ENCODE data around the gene TMEM202.
"Not testable (repeated sequence)": the region's sequence is repeated elsewhere in the genome, so short reads cannot be mapped to it uniquely, and the experiment has no call there.

TMEM202 gene

GRCh38 chr15:72397796-72398588 lies at the start of gene TMEM202:
TSS of gene TMEM202 (plus strand) at chr15:72398305. CDS start at chr15:72398327, 22 bp downstream.
- DNase-seq (ENCODE audit: low read depth, low spot score) = no peak

- DNase-seq (ENCODE audit: low read depth, low spot score) = no peak
Observed at GRCh38 chr15:72353266-72353665, 44.8 kb upstream of the TMEM202 start.

GRCh38 chr15:72354496-72354895 lies 43.6 kb upstream of the TMEM202 start:
- DNase-seq (ENCODE audit: low read depth, low spot score) = no peak

- DNase-seq (ENCODE audit: low read depth, low spot score) = no peak
Observed at GRCh38 chr15:72358121-72358520, 40.0 kb upstream of the TMEM202 start.

- DNase-seq (ENCODE audit: low read depth, low spot score) = peak; percentile 59
Observed at GRCh38 chr15:72358650-72359171, 39.4 kb upstream of the TMEM202 start.

- no peak for DNase-seq (ENCODE audit: low read depth, low spot score)
Observed at GRCh38 chr15:72361176-72361575, 36.9 kb upstream of the TMEM202 start.

GRCh38 chr15:72365844-72366243 lies 32.3 kb upstream of the TMEM202 start:
- no peak for DNase-seq (ENCODE audit: low read depth, low spot score)

- DNase-seq (ENCODE audit: low read depth, low spot score) = no peak
Observed at GRCh38 chr15:72368325-72368724, 29.8 kb upstream of the TMEM202 start.

- no peak for DNase-seq (ENCODE audit: low read depth, low spot score)
Observed at GRCh38 chr15:72368899-72369298, 29.2 kb upstream of the TMEM202 start.

GRCh38 chr15:72369964-72370363 lies 28.1 kb upstream of the TMEM202 start:
- no peak for DNase-seq (ENCODE audit: low read depth, low spot score)

GRCh38 chr15:72372361-72372760 lies 25.7 kb upstream of the TMEM202 start:
- no peak for DNase-seq (ENCODE audit: low read depth, low spot score)

- no peak for DNase-seq (ENCODE audit: low read depth, low spot score)
Observed at GRCh38 chr15:72375501-72375845, 22.6 kb upstream of the TMEM202 start.

GRCh38 chr15:72375846-72376581 lies 22.1 kb upstream of the TMEM202 start, which contains the start of gene HEXA:
TSS of gene HEXA (minus strand) at chr15:72376014. CDS start at chr15:72375972, 42 bp downstream.
- peak; percentile 98 for DNase-seq (ENCODE audit: low read depth, low spot score)

- DNase-seq (ENCODE audit: low read depth, low spot score) = no peak
Observed at GRCh38 chr15:72377331-72377730, 20.8 kb upstream of the TMEM202 start.

- not testable (repeated sequence) for DNase-seq (ENCODE audit: low read depth, low spot score)
Observed at GRCh38 chr15:72379106-72379505, 19.0 kb upstream of the TMEM202 start.

- no peak for DNase-seq (ENCODE audit: low read depth, low spot score)
Observed at GRCh38 chr15:72379856-72380430, 18.2 kb upstream of the TMEM202 start.

GRCh38 chr15:72380743-72381142 lies 17.4 kb upstream of the TMEM202 start:
- DNase-seq (ENCODE audit: low read depth, low spot score) = no peak

GRCh38 chr15:72382146-72382545 lies 16.0 kb upstream of the TMEM202 start:
- DNase-seq (ENCODE audit: low read depth, low spot score) = no peak

- no peak for DNase-seq (ENCODE audit: low read depth, low spot score)
Observed at GRCh38 chr15:72387741-72388140, 10.4 kb upstream of the TMEM202 start.

- no peak for DNase-seq (ENCODE audit: low read depth, low spot score)
Observed at GRCh38 chr15:72389231-72389630, 8.9 kb upstream of the TMEM202 start.

GRCh38 chr15:72396331-72396730 lies 1.8 kb upstream of the TMEM202 start:
- not testable (repeated sequence) for DNase-seq (ENCODE audit: low read depth, low spot score)

GRCh38 chr15:72398648-72399047 lies 543 bp downstream of the TMEM202 start:
- DNase-seq (ENCODE audit: low read depth, low spot score) = no peak
